ENCODE results near the gene H2BK1.

H2BK1 gene

DNA sequence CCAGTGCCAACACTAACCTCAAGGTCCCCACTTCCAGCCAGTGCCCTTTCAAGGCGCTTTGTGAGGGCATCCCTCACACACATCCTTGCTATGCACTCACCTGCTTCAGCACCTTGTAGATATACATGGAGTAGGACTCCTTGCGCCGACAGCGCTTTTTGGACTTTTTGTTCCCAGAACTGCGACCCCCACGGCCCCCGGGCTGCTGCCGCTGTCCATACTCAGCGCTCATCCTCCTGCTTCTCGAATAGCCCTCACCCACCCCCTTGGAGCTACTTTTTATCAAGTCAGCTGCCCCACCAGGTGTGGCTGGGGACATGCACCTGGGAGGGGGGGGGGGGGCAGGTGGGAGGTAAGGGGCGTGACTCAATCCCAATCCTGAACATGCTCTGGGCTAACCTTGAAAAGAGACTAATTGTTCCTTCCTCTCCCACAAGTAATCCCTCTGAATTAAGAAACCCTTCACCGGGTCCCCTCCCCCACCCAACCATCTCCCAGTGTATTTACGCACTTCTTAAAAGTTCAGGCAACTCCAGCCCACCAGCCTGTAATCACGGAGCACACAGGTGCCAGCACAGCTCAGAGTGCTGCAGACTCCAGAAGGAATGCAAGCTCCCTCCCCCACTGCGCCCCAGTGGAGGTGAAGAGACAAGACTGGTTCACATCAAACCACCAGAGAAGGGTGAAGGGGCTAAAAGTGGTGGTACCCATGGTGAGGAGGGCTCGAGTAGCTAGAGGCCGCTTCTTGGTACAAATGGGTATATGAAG is at the start of gene H2BK1:
H2BK1 (minus strand) TSS at position 402 of the 768 bp plus-strand sequence; CDS start at position 232, 170 bp downstream.
- FAIRE-seq: no peak

DNA sequence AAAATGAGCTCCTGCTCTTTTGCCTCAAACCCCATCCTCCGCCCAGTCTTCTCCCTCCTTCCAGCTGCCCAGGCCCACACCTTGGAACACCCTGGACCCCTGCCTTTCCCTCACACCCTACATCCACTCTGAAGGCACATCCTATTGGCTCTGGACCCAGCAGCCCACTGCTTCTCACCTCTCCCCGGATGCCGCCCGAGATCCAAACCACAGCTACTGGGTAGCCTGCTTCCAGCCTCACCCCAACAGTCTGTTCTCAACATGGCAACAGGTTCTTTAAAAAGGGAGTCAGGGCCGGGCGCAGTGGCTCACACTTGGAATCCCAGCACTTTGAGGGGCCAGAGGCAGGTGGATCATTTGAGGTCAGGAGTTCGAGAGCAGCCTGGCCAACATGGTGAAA is 47.7 kb upstream of the H2BK1 start:
- no peak for FAIRE-seq

DNA sequence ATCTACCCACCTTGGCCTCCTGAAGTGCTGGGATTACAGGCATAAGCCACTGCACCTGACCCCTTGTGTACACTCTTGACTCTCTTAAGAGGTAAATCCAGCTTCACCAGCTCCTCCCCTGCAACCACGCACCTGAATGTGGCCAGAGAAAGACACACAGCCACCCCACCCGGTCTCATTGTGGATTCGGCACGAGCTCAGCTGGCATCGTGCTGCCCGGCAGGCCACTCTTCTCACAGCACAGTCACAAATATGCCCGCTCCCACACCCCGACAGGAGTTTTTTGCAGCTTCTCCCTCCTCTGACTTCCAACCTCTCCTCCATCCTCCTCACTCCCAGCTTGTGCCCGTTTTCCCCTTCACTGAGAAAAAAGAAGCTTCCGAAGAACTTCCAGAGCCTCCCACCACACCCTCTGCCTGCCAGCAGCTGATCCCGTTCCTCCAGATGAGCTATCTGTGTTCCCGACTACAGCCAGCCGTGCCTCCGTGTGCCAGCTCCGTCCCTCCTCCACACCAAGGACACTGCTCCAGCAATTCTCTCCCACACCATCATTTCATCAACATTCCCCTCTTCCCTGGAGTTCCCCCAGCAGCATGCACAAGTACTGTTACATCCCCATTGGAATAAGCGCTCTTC is 46.2 kb upstream of the H2BK1 start:
- FAIRE-seq: no peak

DNA sequence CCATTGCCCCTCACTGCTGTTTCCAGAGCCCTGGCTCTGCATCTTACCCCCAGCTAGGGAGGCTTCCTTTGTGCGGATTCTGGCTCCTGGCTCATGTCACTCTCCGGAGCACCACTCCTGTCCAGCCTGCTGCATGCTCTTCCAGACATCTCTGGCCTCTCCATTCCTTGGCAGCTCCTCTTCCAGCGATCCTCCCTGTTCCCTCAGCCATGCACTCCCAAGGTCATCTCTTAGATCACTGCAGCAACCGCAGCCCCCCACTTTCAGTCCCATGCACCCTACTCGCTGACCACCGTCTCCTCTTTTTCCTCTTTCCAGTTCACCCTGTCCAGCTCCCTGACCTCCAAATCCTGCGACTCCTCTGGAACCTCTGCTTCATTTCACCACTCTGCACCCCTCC is 45.1 kb upstream of the H2BK1 start:
- no peak for FAIRE-seq

DNA sequence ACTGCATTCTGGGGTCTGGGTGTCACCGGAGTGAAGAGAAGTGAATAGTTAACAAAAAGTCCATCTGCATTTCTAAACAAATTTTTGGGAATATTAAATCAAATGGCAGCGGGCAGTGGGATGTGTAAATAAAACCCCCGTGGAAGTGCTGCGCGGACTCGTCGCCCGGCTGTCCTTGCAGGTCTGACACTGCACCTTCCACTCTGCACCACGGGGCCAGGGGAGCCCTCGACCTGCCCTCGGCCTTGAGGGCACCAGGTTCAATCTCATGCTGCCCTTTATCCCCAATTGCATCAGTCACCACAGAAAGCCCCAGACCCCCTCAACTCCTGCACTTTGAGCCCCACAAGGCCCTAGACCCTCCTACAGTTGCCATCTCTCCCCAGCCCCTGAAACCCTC is 44.6 kb upstream of the H2BK1 start:
- FAIRE-seq: no peak

DNA sequence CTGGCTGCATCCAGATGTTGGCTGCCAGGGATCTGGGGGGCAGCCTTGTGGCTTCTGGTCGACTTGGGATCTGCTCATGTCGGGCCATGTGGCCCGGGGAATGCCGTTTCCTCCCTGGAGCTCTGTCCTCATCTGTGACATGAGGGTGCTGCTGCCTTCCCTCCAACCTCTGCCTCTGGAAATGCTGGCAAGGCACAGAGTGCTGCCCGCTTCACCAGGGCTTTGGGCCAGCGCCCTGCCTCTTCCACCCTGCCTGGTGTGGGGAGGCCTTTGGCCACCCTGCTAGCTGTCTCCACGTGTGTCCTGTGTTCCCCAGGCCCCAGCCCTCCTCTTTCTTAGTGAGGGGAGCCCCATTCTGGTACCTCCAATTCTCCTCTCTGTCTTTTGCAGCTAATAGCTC is 44.0 kb upstream of the H2BK1 start:
- FAIRE-seq: no peak

DNA sequence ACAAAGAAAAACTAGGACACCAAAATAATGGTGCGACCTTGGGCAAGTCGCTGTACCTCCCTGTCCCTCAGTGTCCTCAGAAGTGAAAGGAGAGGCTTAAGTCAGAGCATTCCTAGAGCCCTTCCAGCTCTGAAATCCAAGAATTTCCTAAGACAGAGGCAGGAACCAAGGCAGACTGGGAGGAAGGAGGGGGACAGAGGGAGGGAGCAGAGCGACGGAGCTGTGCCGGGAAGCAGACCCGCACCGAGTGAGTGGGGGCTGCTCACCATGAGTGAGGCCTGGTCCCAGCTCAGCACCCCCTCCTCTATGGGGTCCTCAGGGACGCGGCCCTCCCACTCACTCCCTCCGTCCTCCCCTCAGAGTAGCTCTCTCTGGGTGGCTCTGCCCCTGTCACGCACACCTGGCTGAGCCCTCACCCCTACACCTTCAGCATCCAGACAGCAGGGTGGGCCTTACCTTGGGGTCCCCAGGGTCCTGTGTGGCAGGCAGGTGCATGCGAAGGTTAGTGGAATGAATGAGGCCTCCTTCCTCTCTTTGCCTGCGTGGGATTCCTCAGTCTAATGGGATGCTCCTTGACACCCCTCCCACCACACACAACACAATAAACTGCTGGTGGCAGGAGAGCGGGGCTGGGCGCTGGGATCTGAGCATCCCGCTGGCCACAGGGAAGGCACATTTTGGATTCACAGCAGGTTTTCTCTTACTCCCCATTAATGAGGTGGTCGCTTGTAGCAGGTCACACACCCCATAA is 42.8 kb upstream of the H2BK1 start:
- FAIRE-seq: no peak

DNA sequence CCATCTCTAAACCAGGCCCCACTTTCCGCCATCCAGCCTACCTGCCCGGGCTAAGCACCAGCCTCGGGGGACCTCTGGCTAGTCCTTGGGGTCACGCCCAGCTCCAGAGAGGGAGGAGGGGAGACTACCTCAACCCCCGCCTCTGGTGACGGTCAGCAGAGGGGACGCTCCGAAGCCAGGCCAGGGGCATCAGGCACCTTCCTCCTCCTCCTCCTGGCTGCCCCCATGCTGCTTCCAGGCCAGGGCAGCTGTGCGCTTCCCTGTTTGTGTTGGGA is 42.2 kb upstream of the H2BK1 start:
- no peak for FAIRE-seq

DNA sequence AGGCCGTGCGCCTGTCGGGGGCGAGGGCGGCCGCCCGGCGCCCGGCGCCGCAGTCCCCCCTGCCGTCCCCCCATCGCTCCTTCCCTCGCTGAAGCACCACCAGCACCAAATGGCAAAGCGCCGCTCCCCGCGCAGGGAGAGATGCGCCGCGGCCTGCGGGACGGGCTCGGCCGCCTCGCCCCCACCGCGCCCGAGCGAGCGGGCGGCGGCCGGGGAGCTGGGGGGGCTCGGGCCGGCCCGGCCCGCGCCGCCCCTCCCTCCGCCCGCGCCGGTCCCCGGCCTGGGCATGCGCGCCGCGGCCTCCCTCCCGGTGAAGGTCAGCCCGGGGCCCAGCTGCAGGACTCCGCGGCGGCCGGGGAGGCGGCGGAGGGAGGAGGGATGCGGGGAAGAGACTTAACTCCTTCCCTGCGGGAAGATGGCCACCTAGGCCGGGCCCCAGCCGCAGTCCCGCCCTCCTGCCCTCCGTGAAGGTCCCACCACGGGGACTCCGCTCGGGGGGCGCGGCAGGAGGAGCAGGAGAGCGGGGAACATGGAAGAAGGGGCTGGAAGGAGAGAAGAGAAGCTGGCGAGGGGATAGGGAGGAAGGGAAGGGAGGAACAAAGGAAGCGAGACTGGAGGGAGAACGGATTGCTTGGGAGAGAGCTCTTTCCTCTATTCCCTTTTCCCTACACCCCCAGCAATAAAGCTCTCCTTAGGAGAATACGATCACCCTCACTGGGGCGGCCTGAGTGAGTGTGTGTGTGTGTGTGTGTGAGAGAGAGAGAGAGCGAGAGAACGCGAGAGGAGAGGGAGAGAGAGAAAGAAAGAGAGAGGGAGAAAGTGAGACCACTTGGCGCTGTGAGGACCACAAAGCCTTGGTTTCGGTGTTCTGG is 41.6 kb upstream of the H2BK1 start:
- FAIRE-seq: no peak

DNA sequence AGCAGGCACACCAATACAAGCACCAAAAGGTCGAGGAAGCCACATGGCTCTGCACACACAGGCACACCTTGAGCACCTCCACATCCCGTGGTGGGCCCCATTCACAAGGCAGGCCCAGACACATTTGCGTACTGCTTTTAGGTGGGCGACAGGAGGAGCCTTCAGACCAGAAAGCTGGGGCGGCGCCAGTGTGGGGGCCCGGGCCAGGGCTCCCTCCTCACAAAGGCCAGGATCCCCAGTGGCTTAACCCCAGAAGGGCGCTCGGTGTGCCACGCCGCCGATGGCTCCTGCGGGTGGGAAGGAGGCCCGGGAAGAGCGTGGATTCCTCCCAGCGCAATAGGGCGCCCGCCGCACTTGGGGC is 41.0 kb upstream of the H2BK1 start:
- no peak for FAIRE-seq

DNA sequence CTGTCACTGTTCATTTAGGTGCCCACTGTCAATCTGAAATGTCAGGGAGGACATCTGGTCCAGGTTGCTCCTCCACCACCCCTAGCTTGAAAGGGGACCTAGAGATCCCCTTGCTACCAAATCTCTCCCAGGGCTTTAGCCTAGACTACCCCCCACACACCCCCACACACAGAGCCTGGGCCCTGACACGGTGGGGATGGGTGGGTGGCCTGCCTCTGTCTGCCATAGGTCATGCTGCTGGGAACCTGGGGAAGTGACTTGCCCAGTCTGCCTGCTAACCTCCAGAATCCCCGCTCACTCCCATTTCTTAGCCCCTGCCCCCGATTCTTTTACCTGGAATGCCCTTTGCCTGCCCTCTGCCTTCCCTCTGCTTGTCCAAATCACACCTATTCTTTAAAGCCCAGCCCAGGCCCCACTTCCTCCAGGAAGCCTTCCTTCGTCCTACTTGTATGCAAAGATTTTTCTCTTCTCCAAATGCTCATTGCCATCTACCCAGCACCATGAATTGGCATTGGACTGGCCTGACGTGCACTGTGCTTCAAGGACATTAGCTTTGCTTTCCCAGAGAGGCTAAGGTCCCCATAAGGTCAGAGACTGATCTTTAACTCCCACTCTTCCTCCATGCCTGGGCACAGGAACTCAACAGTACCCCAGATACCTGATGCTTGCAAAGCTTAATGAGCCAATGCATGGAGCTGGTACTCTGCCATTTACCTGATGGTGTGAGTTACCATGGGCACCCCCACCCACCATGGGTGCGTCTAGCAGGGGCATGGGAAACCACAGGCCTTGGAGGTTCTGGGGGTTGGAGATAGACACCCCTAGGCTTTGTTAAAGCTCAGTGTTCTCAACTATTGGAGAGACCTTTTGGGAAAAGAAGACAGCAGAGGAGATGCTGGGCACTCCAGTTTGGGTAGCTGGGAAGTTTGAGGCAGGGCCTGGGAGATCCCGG is 40.2 kb upstream of the H2BK1 start:
- FAIRE-seq: no peak

DNA sequence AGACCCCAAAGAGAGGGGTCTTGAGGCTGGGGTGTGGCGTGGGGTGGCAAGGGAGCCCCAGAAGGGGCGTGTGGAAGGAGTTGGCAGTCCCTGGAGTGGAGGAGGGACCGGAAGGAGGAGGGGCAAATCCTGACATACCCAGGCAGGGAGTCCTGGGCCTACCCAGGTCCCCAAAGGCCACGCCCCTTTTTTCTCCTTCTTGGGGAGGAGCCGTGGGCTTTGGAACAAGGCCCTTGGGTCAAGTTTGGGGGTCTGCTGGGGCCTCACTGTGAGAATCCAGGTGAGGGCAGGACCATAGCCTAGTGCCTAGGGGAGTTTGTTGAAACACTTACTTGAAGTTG is 39.4 kb upstream of the H2BK1 start:
- no peak for FAIRE-seq

DNA sequence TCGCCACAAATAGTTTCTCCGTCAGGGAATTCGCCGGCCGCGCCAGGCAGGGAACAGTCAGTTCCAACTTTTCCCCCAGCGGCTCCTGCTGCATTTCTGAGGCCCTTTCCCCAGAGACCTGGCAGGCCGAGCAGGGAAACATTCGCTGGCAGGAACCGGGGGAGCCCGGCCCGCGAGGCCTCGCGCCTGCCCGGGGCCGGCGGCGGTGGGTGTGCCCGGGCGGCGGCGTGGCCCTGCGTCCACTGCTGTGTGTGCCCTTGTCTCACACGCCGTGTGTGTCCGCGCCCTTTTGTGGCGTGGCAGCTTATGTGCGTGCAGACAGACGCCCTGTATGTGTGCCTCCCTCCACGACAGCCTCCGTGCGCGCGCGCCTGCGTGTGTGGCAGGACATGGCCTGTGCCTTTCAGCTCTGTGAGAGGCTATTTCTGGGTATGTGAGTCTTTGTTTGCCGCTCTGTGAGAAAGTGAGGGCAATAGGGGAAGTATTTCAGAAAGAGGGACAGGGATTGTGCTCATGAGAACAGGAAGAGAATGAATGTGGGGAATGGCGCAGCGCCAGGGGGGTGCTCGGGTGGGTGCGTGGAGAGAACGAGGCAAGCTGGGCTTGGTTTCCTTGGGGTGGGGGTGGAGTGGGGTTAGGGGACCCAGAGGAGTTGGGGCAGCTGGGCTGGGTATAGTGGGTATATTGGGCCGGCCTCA is 38.9 kb upstream of the H2BK1 start:
- FAIRE-seq: no peak

DNA sequence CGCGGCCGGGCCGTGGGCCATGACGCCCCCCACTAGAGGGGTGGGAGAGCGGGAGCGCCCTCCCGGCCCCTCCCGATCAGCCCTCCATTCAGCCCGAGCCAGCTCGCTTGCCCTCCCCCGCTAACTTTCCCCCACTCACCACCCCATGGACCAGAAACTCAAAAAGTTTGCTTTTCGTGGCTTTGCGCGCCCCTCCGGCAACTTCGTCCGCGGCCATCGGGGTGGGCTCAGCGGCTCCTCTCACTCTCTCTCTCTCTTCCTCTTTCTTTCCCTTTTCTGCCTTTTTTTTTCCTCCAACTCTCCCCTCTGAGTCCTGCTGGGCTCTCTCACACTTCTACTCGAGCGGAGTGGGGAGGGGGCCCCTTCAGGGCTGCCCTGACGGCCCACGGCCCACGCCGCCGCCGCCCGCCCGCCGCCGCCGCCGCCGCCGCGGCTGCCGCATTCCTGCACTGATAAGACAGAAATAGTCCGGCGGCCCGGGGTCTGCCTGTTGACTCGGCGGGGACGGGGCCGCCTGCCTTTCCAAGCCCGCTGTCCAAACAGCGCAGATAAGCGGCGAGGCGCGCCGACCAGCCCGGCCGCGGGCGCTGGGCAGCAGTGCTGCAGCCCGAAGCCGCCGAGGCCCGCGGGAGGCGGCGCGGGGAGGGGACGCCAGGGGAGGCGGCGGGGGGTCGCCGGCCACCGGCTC is 38.2 kb upstream of the H2BK1 start, which contains the start of gene SMARCD3:
SMARCD3 (minus strand) TSS at position 349 of the 688 bp plus-strand sequence; CDS start at position 217, 132 bp downstream.
- FAIRE-seq: no peak

DNA sequence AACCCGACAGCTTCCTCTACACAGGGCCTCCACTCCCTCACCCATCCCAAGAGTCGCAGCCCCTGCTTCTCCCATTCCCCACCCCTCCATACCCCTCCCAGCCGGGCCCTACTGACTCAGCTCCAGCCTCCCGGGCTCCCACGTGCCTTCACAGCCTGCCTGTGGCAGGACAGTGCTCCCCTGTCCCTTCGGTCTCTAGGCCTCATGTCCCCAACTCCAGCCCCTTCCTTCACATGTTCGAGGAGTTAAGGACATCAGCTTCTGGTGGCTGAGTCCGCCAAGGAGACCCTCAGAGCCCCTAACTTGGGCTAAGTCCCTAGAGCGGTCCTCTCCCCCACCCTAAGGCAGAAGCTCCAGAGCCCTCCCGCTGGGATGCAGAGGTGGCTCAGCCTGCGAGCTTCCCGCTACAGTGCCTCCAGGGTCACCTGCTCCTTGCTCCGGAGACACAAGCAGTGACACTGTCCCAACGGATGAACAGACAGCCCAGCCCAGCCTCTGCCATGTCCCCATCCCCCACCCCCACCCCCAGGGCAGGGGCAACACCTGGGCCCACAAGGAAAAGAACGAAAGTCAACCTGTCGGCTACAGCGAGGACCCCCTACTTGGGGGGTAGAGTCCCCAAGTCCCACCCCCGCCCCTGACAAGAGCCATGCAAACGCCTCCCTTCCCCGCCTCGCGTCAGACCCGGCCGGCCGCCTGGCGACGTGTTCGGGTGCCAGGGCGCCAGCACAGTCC is 37.5 kb upstream of the H2BK1 start:
- no peak for FAIRE-seq

DNA sequence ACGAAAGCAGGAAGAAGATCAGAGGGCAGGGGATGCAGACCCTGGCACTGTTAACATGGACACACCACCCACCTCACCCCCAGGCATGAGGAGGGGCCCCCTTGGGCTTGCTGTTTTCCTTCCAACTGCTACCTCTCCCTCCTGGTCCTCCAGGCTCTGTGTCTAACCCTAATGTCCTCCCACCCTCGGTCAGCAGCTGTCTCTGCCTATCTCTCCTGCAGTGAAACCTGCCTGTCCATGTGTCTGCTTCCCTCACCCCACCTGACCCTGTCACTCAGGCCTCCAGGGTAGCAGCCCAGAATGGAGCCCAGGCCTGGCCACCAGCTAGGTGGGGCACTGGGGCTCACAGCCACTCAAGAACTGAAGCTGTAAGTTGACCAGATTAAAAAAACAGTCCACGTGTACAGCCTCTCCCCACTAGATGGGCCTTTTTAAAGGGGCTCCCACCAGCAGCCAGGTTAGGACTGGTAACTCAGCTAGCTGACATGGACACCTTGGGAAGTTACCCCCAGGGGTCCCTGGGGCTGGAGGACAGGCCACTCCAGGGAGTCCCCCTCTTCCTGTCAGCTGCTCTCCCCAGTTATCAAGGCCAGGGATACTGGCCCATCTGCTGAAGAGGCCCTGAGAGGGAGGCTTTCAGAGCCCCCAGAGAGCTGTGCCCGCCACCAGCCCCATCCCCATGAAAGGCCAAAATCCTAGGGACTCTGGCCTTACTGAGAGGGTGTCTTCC is 36.7 kb upstream of the H2BK1 start:
- no peak for FAIRE-seq

DNA sequence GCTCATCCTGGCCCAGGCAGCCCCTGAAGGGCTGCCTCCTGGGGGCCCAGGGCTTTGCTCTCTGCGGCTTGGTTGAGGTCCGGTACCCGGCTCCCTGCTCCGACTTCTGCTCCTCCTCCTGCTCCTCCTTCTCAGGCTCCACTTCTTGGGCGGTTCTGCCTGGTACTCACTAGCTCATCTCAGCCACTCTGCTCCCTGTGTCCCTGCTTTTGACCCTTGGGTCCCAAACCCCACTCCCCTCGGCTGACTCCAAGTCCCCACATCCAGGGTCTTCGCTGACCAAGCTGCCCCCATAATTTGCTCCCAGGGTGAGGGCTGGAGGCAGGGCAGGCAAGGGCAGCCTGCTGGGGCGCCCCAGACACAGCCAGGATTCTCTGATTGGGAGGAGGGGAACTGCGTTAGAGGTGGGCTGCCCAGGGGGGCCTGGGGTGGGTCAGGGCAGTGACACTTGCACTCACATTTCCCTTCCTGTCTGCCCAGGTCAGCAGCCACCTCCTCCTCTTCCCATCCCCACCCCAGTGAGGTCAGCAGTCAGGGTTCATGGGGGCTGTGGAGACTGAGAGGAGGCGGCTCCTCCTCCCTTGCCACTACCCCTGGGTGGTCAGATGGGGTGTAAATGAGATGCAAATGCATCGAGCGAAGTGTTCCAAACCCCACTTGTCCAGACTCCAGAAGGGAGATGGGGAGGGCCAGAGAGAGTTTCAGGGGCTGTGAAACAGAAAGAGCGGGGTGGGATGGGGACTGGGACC is 36.0 kb upstream of the H2BK1 start:
- FAIRE-seq: peak; percentile 55

DNA sequence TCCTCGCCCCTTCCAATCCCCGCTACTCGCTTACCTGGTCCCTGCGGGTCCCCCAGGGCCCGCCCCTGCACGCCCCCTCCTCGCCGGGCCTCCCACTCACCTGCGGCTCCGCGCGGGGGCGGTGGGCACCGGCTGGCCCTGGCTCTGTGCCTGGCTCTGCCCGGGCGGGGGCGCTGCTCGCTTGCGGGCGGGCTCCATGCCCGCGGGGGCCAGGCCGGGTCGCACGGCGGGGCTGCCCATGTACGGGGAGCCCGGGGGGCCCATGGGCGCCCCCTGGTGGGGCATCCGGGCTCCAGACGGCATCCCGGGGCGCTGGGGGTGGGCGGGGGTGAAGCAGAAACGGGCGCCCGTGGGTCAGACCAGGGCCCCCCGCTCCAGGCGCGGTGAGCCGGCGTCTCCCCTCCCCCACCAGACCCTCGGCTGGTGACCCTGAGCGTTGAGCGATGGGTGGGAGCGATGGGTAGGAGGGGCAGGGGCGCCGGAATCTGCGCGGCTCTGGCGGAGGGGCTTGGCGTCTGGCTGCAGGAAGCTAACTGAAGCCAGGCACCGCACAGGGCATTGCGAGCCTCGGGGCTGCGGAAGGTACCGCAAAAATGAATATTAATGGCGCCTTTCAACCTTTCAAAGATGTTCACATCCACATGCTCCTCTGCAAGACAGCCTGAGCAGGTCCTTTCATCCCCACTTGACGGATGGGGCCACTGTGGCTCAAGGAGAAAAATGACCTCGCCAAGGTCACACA is 35.2 kb upstream of the H2BK1 start:
- FAIRE-seq: no peak

All from G401.6 (cell line).